Suprapubic skin (tissue), 4 donors: ENCODE results near the gene DHX40. TPM values are rescaled to one million over a fixed set of nuclear protein-coding genes. Genes with fewer than 3 reads are reported as not detected.
A peak's percentile ranks its signal among the peaks of the same experiment; 100 is the strongest.

ENCODE experiments used
- DNase-seq, 2 donors: peaks; one replicate each; pipeline ENCODE4 v3.0.0-alpha.2; 2019; ENCODE audit warnings: low spot score in 2 of 2
- H3K27ac ChIP-seq: fragments of 200-600 bp; sonication (generic); one replicate; pipeline ENCODE4 v1.5.1; 2019
- H3K27me3 ChIP-seq: fragments of 200-600 bp; sonication (generic); one replicate; pipeline ENCODE4 v1.5.1; 2019
- H3K36me3 ChIP-seq: fragments of 200-600 bp; sonication (generic); one replicate; pipeline ENCODE4 v1.5.1; 2019
- H3K4me1 ChIP-seq: fragments of 200-600 bp; sonication (generic); one replicate; pipeline ENCODE4 v1.5.1; 2019
- H3K4me3 ChIP-seq: fragments of 200-600 bp; sonication (generic); one replicate; pipeline ENCODE4 v1.5.1; 2019; ENCODE audit warnings: mild to moderate bottlenecking
- H3K9me3 ChIP-seq: fragments of 200-600 bp; sonication (generic); one replicate; pipeline ENCODE4 v1.5.1; 2019
- CTCF ChIP-seq, 2 donors: fragments of 200-600 bp in 1 of 2; fragments of 450-650 bp in 1 of 2; sonication (generic) in 1 of 2; IDR thresholded peaks; one replicate each; pipeline ENCODE4 v1.5.1; 2016 to 2019; ENCODE audit warnings: antibody characterized with exemption in 2 of 2, mild to moderate bottlenecking in 1 of 2, moderate library complexity in 1 of 2
- EP300 ChIP-seq: sonication (generic); formaldehyde crosslinking; IDR thresholded peaks from one replicate; pipeline ENCODE4 v1.6.1; 2017; ENCODE audit warnings: antibody characterized with exemption
- POLR2A ChIP-seq, 2 donors: fragments of 450-650 bp; IDR thresholded peaks; one replicate each; pipeline ENCODE4 v1.6.1; 2017; ENCODE audit warnings: antibody characterized with exemption in 2 of 2, mild to moderate bottlenecking in 2 of 2, moderate library complexity in 2 of 2
- POLR2AphosphoS5 ChIP-seq, 3 donors: sonication (generic); formaldehyde crosslinking; IDR thresholded peaks; one replicate each; pipeline ENCODE4 v1.6.1; 2017; ENCODE audit warnings: antibody characterized with exemption in 3 of 3
- WGBS: methylation state at CpG from one replicate; pipeline ENCODE4 v1.1.5; 2018; 5-methylcytosine and 5-hydroxymethylcytosine counted together
- total RNA-seq, 4 donors: library from RNA; depleted of rRNA; stranded (reverse); fragments of >200 nt; gene quantifications; one replicate each; pipeline ENCODE4 v1.1.0, GENCODE V29; 2016

Gene DHX40
- total RNA-seq, 4 donors from 2014 or later, result 30.6 to 42.9 (median 37.4) TPM

DNA sequence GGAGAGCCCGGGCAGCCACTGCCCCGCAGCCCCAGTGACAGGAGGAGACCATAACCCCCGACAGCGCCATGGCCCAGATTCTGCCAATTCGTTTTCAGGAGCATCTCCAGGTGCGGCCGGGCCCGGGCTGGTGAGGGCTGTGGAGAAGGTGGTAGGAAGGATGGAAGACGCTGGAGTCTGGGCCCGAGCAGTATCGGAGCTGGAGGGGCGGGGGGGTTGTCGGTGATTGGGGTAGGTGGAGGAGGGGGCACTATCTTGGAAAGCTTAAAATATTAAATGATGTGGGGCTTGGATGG lies 54.6 kb downstream of the DHX40 start:
- peaks cover 55% of the 10 kb centered on the region for H3K4me1 ChIP-seq
- WGBS, result 0% methylated on average over 11 of the region's 13 CpGs

GRCh38 chr17:59620518-59621259 lies 55.3 kb downstream of the DHX40 start:
- peaks cover 60% of the 10 kb centered on the region for H3K4me1 ChIP-seq
- DNase-seq, result no peak

More for the DNA sequence above, 54.6 kb downstream of the DHX40 start:
- H3K4me3 ChIP-seq, result peak overlapping the region; percentile 88
- peak overlapping the region; percentile 97 for H3K27ac ChIP-seq
- DNase-seq, result no peak
- H3K36me3 ChIP-seq, result no peaks in the 10 kb centered on the region
- no peaks in the 10 kb centered on the region for H3K9me3 ChIP-seq
- no peaks in the 10 kb centered on the region for H3K27me3 ChIP-seq
- no peak for TF ChIP-seq EP300
- no peak for TF ChIP-seq CTCF (IDR thresholded peaks at IDR 0.05)
- TF ChIP-seq POLR2AphosphoS5 (IDR thresholded peaks at IDR 0.05), result no peak
- no peak for TF ChIP-seq POLR2A (IDR thresholded peaks at IDR 0.05)

GRCh38 chr17:59621771-59622170 lies 56.4 kb downstream of the DHX40 start:
- no peak for TF ChIP-seq EP300
- TF ChIP-seq POLR2A (IDR thresholded peaks at IDR 0.05), result no peak
- TF ChIP-seq CTCF (IDR thresholded peaks at IDR 0.05), result no peak
- TF ChIP-seq POLR2AphosphoS5 (IDR thresholded peaks at IDR 0.05), result no peak
- WGBS, result 38% methylated on average over 4 of the region's 4 CpGs
- H3K4me3 ChIP-seq, result peak overlapping the region; percentile 88
- no peaks in the 10 kb centered on the region for H3K9me3 ChIP-seq
- H3K4me1 ChIP-seq, result peaks cover 65% of the 10 kb centered on the region
- DNase-seq, result no peak
- H3K27me3 ChIP-seq, result no peaks in the 10 kb centered on the region
- no peaks in the 10 kb centered on the region for H3K36me3 ChIP-seq
- no peak overlapping the region for H3K27ac ChIP-seq

More at GRCh38 chr17:59620518-59621259, 55.3 kb downstream of the DHX40 start:
- no peaks in the 10 kb centered on the region for H3K27me3 ChIP-seq
- TF ChIP-seq POLR2A (IDR thresholded peaks at IDR 0.05) (no peak), POLR2AphosphoS5 (IDR thresholded peaks at IDR 0.05) (no peak)
- no peaks in the 10 kb centered on the region for H3K36me3 ChIP-seq
- 3% methylated on average over 14 of the region's 14 CpGs for WGBS
- H3K4me3 ChIP-seq, result peak overlapping the region; percentile 88
- H3K9me3 ChIP-seq, result no peaks in the 10 kb centered on the region
- H3K27ac ChIP-seq, result peak overlapping the region; percentile 97

DNA sequence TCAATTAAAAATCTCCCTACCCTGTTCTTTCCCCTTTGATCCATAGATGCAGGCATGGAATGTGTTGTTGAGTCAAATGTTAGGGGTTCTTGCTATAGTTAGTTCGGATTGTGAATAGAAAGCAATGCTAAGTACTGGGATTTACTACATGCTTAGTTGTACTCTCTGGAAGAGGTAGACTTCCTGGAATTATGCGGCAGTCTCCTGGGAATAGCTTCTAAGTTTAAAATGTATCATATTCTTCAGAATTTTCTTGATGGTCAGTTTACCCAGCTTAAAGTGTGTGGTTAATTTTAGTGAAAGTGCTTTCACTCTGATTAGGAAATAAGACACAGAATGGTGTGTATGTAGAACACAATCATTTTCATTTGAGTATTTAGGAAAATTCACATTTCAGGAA lies 57.7 kb downstream of the DHX40 start:
- WGBS, result 62% methylated on average over 2 of the region's 2 CpGs
- no peaks in the 10 kb centered on the region for H3K9me3 ChIP-seq
- H3K27me3 ChIP-seq, result no peaks in the 10 kb centered on the region
- H3K36me3 ChIP-seq, result no peaks in the 10 kb centered on the region
- DNase-seq, result no peak
- no peak overlapping the region for H3K4me3 ChIP-seq
- no peak overlapping the region for H3K27ac ChIP-seq
- TF ChIP-seq POLR2AphosphoS5 (IDR thresholded peaks at IDR 0.05) (no peak), POLR2A (IDR thresholded peaks at IDR 0.05) (no peak), CTCF (IDR thresholded peaks at IDR 0.05) (no peak), EP300 (no peak)
- H3K4me1 ChIP-seq, result peaks cover 68% of the 10 kb centered on the region

DNA sequence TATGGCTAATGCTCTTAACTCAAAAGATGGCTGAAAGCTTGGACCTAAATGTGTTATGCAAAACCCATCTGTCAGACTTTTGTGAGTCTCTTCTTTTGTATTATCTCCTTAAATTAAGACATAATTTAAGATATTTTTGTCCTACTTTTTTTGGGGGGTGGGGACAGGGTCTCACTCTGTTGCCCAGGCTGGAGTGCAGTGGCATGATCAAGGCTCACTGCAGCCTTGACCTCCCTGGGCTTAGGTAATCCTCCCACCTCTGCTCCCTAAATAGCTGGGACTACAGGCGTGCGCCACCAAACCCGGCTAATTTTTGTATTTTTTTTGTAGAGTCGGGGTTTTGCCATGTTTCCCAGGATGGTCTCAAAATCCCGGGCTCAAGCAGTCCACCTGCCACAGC lies 61.3 kb downstream of the DHX40 start:
- peaks cover 65% of the 10 kb centered on the region for H3K4me1 ChIP-seq
- no peaks in the 10 kb centered on the region for H3K27me3 ChIP-seq
- no peaks in the 10 kb centered on the region for H3K9me3 ChIP-seq
- H3K27ac ChIP-seq, result no peak overlapping the region
- DNase-seq, result no peak
- WGBS, result 98% methylated on average over 5 of the region's 5 CpGs
- H3K4me3 ChIP-seq, result no peak overlapping the region
- TF ChIP-seq CTCF (IDR thresholded peaks at IDR 0.05) (no peak), POLR2AphosphoS5 (IDR thresholded peaks at IDR 0.05) (no peak), EP300 (no peak), POLR2A (IDR thresholded peaks at IDR 0.05) (no peak)
- H3K36me3 ChIP-seq, result no peaks in the 10 kb centered on the region
